H9 (cell line): Measurements from ENCODE around the gene HPD. TPM values are rescaled to one million over a fixed set of nuclear protein-coding genes. Genes with fewer than 3 reads are reported as not detected.

ENCODE experiments used
- DNase-seq: peaks from one replicate; pipeline ENCODE4 v3.0.0-alpha.2; 2017
- H2AFZ ChIP-seq: one replicate; pipeline ENCODE4 v1.6.1; 2013; ENCODE audit warnings: mild to moderate bottlenecking, low read length, control low read depth, moderate library complexity
- H2AK5ac ChIP-seq: 2 replicates; pipeline ENCODE4 v1.6.1; 2013; ENCODE audit warnings: low read length, control low read depth, mixed read lengths; ENCODE audit not compliant: insufficient read length
- H2BK120ac ChIP-seq: one replicate; pipeline ENCODE4 v1.6.1; 2013; ENCODE audit warnings: low read depth, mild to moderate bottlenecking, low read length, control low read depth, inconsistent platforms; ENCODE audit not compliant: poor library complexity, severe bottlenecking
- H2BK12ac ChIP-seq: 2 replicates; pipeline ENCODE4 v1.6.1; 2013; ENCODE audit warnings: low read length, control low read depth, mixed read lengths, low read depth; ENCODE audit not compliant: insufficient read length
- H2BK15ac ChIP-seq: 2 replicates; pipeline ENCODE4 v1.6.1; 2013; ENCODE audit warnings: low read depth, low read length, control low read depth
- H2BK20ac ChIP-seq: one replicate; pipeline ENCODE4 v1.6.1; 2013; ENCODE audit warnings: low read depth, mild to moderate bottlenecking, low read length, control low read depth, inconsistent platforms; ENCODE audit not compliant: poor library complexity, severe bottlenecking
- H2BK5ac ChIP-seq: 2 replicates; pipeline ENCODE4 v1.6.1; 2013; ENCODE audit warnings: low read length, control low read depth, mixed read lengths; ENCODE audit not compliant: insufficient read length
- H3K14ac ChIP-seq: 2 replicates; pipeline ENCODE4 v1.6.1; 2013; ENCODE audit warnings: low read length, control low read depth; ENCODE audit not compliant: insufficient read depth
- H3K18ac ChIP-seq: 2 replicates; pipeline ENCODE4 v1.6.1; 2013; ENCODE audit warnings: low read depth, mild to moderate bottlenecking, mixed read lengths, low read length, control low read depth; ENCODE audit not compliant: insufficient read length
- H3K23ac ChIP-seq: 2 replicates; pipeline ENCODE4 v1.6.1; 2013; ENCODE audit warnings: low read length, control low read depth, mixed read lengths, low read depth; ENCODE audit not compliant: insufficient read length
- H3K23me2 ChIP-seq: 2 replicates; pipeline ENCODE4 v1.6.1; 2013; ENCODE audit warnings: low read depth, mild to moderate bottlenecking, mixed read lengths, low read length, control low read depth; ENCODE audit not compliant: insufficient read length, poor library complexity, severe bottlenecking
- H3K27ac ChIP-seq: 2 replicates; pipeline ENCODE4 v1.5.1; 2013; ENCODE audit warnings: low read length, control low read depth, mixed read lengths, low read depth; ENCODE audit not compliant: insufficient read length
- H3K27me3 ChIP-seq: 2 replicates; pipeline ENCODE4 v1.6.1; 2013; ENCODE audit warnings: low read length, control low read depth, inconsistent platforms; ENCODE audit not compliant: insufficient read depth
- H3K4ac ChIP-seq: 2 replicates; pipeline ENCODE4 v1.6.1; 2013; ENCODE audit warnings: low read depth, mild to moderate bottlenecking, control low read depth, inconsistent platforms, low read length, moderate library complexity
- H3K4me1 ChIP-seq: 2 replicates; pipeline ENCODE4 v1.6.1; 2013; ENCODE audit warnings: low read length, control low read depth, inconsistent platforms; ENCODE audit not compliant: insufficient read depth
- H3K4me2 ChIP-seq: 2 replicates; pipeline ENCODE4 v1.6.1; 2013; ENCODE audit warnings: low read length, control low read depth, mixed read lengths; ENCODE audit not compliant: insufficient read length, insufficient read depth
- H3K56ac ChIP-seq: 2 replicates; pipeline ENCODE4 v1.6.1; 2013; ENCODE audit warnings: low read depth, mild to moderate bottlenecking, mixed read lengths, low read length, control low read depth; ENCODE audit not compliant: insufficient read length
- H3K79me1 ChIP-seq: 2 replicates; pipeline ENCODE4 v1.6.1; 2013; ENCODE audit warnings: low read depth, mild to moderate bottlenecking, moderate library complexity, low read length, control low read depth, inconsistent platforms; ENCODE audit not compliant: insufficient read depth, poor library complexity, severe bottlenecking
- H3K79me2 ChIP-seq: 2 replicates; pipeline ENCODE4 v1.6.1; 2013; ENCODE audit warnings: low read length, control low read depth, inconsistent platforms; ENCODE audit not compliant: insufficient read depth
- H3K9ac ChIP-seq: 2 replicates; pipeline ENCODE4 v1.6.1; 2013; ENCODE audit warnings: low read length, control low read depth, mixed read lengths; ENCODE audit not compliant: insufficient read length; ENCODE audit errors: extremely low read depth
- H3K9me3 ChIP-seq: one replicate; pipeline ENCODE4 v1.6.1; 2013; ENCODE audit warnings: low read depth, low read length, inconsistent platforms; ENCODE audit not compliant: control insufficient read depth
- H3T11ph ChIP-seq: one replicate; pipeline ENCODE4 v1.6.1; 2013; ENCODE audit warnings: mild to moderate bottlenecking, low read length, control low read depth, inconsistent platforms
- H4K20me1 ChIP-seq: one replicate; pipeline ENCODE4 v1.6.1; 2013; ENCODE audit not compliant: control insufficient read depth, insufficient read length, insufficient read depth
- H4K5ac ChIP-seq: 2 replicates; pipeline ENCODE4 v1.6.1; 2013; ENCODE audit warnings: low read depth, mild to moderate bottlenecking, mixed read lengths, low read length, control low read depth; ENCODE audit not compliant: insufficient read length
- H4K8ac ChIP-seq: replicated peaks from 2 replicates; pipeline ENCODE4 v1.6.1; 2013; ENCODE audit warnings: low read length, control low read depth, mixed read lengths, low read depth; ENCODE audit not compliant: insufficient read length
- H4K91ac ChIP-seq: 2 replicates; pipeline ENCODE4 v1.6.1; 2013; ENCODE audit warnings: low read depth, mild to moderate bottlenecking, moderate library complexity, mixed read lengths, low read length, control low read depth; ENCODE audit not compliant: insufficient read length
- H3K27ac Mint-ChIP-seq, 3 experiments: 2 replicates in 2 of 3; 3 replicates in 1 of 3; pipeline ENCODE4 v1.8.0; 2020 to 2021; ENCODE audit warnings: mixed read lengths in 3 of 3, mild to moderate bottlenecking in 1 of 3, moderate library complexity in 1 of 3
- H3K27me3 Mint-ChIP-seq: 2 replicates; pipeline ENCODE4 v1.8.0; 2021; ENCODE audit warnings: low read depth, mild to moderate bottlenecking, moderate library complexity, mixed read lengths
- H3K36me3 Mint-ChIP-seq, 3 experiments: 2 replicates in 2 of 3; 3 replicates in 1 of 3; pipeline ENCODE4 v1.8.0; 2020 to 2021; ENCODE audit warnings: low read depth in 3 of 3, mixed read lengths in 3 of 3; ENCODE audit not compliant: insufficient read depth in 1 of 3
- H3K4me1 Mint-ChIP-seq, 2 experiments: 2 replicates each; pipeline ENCODE4 v1.8.0; 2020; ENCODE audit warnings: mixed read lengths in 2 of 2
- H3K4me3 Mint-ChIP-seq, 2 experiments: 2 replicates in 1 of 2; 3 replicates in 1 of 2; pipeline ENCODE4 v1.8.0; 2020 to 2021; ENCODE audit warnings: mild to moderate bottlenecking in 2 of 2, mixed read lengths in 2 of 2, moderate library complexity in 1 of 2
- H3K9me3 Mint-ChIP-seq, 2 experiments: 2 replicates in 1 of 2; 3 replicates in 1 of 2; pipeline ENCODE4 v1.8.0; 2020; ENCODE audit warnings: mild to moderate bottlenecking in 2 of 2, mixed read lengths in 2 of 2, moderate library complexity in 1 of 2
- CTCF ChIP-seq: fragments of 200-600 bp; sonication (generic); conservative IDR thresholded peaks from 3 replicates; pipeline ENCODE4 v1.8.0; 2021; ENCODE audit warnings: antibody characterized with exemption, mild to moderate bottlenecking
- WGBS: extraction: QIAGEN DNeasy Blood & Tissue Kit; methylation state at CpG from one replicate; pipeline ENCODE4 v1.1.7; 2013; ENCODE audit warnings: missing lambda C conversion rate, low lambda C conversion rate, mixed read lengths; ENCODE audit not compliant: insufficient read length; ENCODE audit errors: extremely low coverage; 5-methylcytosine and 5-hydroxymethylcytosine counted together
- total RNA-seq: library from RNA; stranded (reverse); gene quantifications from 2 replicates; pipeline ENCODE4 v1.2.1, GENCODE V29; 2021

HPD gene
- total RNA-seq, 1 experiment from 2014 or later = not detected

DNA sequence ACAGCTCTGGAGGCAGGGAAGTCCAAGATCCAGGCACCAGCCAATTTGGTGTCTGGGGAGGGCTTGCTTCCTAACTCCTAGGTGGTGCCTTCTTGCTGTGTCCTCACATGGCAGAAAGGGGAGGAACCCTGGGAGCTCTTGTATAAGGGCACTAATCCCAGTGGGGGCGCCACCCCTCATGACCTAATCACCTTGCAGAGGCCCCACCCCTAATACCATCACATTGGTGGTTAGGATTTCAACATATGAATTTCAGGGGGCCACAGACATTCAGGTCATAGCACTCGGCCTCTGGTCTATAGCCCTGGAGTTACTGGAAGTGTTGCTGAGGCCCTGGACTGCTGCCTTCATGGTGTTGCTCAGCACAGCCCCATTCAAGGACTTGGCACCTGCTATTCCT is 44.5 kb upstream of the HPD start:
- Histone ChIP-seq H2BK12ac (no peak overlapping the region), H3K4ac (no peak overlapping the region), H3K18ac (no peak overlapping the region), H3K4me2 (no peak overlapping the region), H3K9me3 (no peaks in the 10 kb centered on the region), H4K91ac (no peak overlapping the region), H2AFZ (no peak overlapping the region), H3K4me1 (no peaks in the 10 kb centered on the region), H2BK15ac (no peak overlapping the region), H4K8ac (no peak overlapping the region), H3K9ac (no peak overlapping the region), H4K20me1 (no peaks in the 10 kb centered on the region), H2AK5ac (no peak overlapping the region), H3K27me3 (no peaks in the 10 kb centered on the region), H3K79me1 (no peaks in the 10 kb centered on the region), H3T11ph (no peak overlapping the region), H3K23ac (no peak overlapping the region), H3K14ac (no peak overlapping the region), H4K5ac (no peak overlapping the region), H3K79me2 (no peaks in the 10 kb centered on the region), H2BK120ac (no peak overlapping the region), H3K23me2 (no peaks in the 10 kb centered on the region), H3K56ac (no peak overlapping the region), H2BK5ac (no peak overlapping the region), H3K27ac (no peak overlapping the region), H2BK20ac (no peak overlapping the region)
- no peaks in the 10 kb centered on the region for H3K4me1 Mint-ChIP-seq
- no peaks in the 10 kb centered on the region for H3K9me3 Mint-ChIP-seq
- no peak overlapping the region for H3K27ac Mint-ChIP-seq
- WGBS = no CpG with 5 or more reads among the region's 2 CpGs
- no peaks in the 10 kb centered on the region for H3K27me3 Mint-ChIP-seq
- no peak overlapping the region for H3K4me3 Mint-ChIP-seq
- H3K36me3 Mint-ChIP-seq = peaks cover 16 to 65% (median 49%) of the 10 kb centered on the region in 3 experiments; a peak in 6 of 7 replicates
- TF ChIP-seq CTCF = no peak
- DNase-seq = no peak
